ENCODE measurements around the gene COMMD8.
"Not testable (repeated sequence)": the region's sequence is repeated elsewhere in the genome, so short reads cannot be mapped to it uniquely, and the experiment has no call there.

The COMMD8 gene

DNA sequence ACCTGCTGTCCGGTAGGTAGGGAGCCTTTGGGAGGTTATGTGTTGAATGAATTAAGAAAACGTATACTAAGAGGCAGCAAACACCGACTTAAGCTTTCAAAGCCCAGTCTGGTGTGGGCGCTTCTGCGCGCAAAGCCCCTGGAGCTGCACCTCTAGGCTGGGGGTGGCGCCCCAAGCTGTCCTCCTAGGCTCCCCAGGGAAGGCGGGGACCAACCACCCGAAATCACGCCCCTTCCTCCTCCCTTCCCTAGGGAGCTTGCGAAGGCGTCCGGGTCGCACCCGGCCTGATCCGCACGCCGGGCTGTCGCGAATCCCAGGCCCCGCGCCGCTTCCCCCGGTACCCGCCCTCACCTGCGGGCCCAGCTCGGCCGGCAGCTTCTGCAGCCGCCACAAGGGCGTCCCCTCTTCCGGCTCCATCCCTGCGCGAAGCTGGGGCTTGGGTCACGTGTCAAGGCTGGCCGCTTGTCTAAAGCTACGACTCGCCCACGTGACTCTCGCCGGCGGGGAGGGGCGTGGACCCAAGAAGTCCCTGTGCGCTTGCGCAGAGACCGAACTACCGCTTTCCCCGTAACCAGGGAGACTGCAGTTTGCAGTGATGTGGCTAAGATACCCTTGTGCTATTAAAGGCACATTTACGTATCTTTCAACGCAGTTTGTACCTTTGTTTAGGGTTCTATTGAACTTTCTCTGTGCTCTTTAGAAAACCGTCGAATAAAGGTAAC is at the start of gene COMMD8:
Gene COMMD8, minus strand, starts transcription at position 468 of the 722 bp plus-strand sequence. Its CDS starts 51 bp downstream, at position 417.
- peak; percentile 98 for DNase-seq (ENCODE audit: low read depth, low spot score)

GRCh38 chr4:47510506-47511143 is 47.1 kb upstream of the COMMD8 start:
- DNase-seq (ENCODE audit: low read depth, low spot score), result no peak

DNA sequence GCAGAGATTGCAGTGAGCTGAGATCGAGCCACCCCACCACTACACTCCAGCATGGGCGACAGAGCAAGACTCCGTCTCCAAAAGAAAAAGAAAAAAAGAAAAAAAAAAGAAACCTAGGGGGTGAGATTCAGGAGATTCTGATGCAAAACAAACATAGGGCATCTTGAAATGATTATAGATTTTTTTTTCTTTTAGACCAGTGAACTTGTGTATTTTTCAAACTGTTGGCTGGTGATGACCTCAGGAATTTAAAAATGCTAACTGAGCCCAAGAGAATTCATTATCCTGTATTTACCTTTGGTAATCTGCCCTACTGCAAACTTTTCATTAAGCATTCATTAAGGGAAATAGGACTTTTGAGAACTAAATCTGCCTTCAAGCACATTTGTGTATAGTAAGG is 42.2 kb upstream of the COMMD8 start:
- DNase-seq (ENCODE audit: low read depth, low spot score), result no peak

GRCh38 chr4:47505147-47505546 is 41.6 kb upstream of the COMMD8 start:
- no peak for DNase-seq (ENCODE audit: low read depth, low spot score)

DNA sequence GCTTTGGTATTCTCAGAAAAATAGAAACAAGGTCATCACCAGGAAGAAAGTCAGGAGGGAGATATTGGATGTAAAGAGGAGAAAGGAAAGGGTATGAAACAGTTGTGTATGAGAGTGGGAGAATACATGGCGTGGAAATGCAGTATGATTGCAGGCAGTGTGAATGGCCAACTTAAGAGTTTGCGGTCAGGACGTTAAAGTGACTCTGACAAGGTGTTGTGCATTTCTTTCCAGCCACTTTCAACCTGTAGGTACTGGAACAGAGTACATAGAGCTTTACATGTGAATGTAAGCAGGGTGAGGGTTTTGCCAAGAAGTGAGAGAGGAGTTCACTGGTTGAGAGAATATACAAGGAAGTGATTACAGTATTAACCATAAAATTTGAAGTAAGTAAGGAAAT is 37.3 kb upstream of the COMMD8 start:
- DNase-seq (ENCODE audit: low read depth, low spot score), result no peak

DNA sequence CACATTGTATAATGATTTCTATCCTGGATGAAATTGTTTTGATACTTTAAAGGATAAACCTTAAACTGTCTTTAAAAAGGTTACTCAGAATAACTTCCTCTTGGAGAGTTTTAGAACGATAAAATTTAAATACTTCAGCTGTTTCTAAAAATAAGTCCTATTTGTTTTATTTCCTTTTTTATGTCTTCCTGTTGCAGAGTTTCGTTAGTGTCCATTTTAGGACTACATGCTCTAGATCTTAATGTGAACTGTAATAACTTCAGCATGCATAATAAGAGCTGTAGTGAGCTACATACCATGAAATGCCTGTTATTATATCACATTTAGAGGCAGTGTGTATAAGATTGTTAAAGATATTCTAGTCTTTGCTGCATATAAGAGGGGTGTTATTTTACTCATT is 36.2 kb upstream of the COMMD8 start:
- no peak for DNase-seq (ENCODE audit: low read depth, low spot score)

DNA sequence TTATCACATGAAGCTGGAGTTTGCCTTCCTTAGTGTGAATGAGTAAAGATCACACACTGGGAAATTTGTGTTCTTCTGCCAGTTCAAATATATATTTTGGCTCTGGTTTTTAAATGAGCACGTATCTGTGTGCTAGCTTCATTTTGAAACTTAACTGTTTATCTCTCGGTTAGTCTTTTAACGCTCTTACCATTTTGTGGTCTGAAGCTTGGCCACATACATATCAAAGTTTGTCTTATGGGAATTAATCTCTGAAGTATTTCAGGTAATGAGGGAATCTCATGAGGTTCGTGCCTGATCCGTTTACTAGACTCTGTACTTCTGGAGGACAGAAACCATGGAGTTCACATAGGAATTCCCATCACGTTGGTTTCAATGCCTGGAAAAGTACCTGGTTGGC is 35.4 kb upstream of the COMMD8 start:
- no peak for DNase-seq (ENCODE audit: low read depth, low spot score)

- no peak for DNase-seq (ENCODE audit: low read depth, low spot score)
Measured at GRCh38 chr4:47494124-47494430, 30.6 kb upstream of the COMMD8 start.

DNA sequence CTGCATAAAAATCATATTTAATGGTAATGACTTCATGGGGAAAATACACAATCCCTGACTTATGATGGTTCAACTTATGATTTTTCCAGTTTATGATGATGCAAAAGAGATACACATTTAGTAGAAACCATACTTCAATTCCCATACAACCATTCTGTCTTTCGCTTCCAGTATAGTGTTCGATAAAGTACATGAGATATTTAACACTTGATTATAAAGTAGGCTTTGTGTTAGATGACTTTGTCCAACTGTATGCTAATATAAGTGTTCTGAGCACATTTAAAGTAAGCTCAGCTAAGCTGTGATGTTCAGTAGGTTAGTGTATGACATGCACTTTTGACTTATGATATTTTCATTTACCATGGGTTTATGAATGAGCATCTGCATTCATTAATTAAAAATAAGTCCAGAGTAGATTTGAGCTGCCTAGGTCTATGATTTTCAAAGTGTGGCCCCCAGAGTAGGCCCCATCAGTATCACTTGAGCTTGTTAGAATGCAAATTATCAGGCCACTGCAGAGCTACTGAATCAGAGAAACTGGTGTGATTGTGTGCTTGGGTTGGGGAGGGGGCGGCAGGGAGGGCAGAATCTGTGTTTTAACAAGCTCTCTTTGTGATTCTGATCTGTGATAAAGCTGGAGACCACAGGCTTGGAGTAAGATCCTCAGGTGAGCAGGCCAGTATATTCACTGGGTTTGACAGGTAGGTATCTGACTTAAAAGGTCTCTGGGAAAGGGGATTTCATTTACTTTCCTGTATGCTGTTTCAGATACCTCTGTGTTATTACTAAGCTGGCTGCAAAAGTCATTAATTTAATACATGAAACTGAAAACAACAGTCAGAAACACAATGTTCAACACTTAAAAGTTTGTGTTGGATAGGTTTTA is 30.0 kb upstream of the COMMD8 start:
- no peak for DNase-seq (ENCODE audit: low read depth, low spot score)

- DNase-seq (ENCODE audit: low read depth, low spot score), result no peak
Measured at GRCh38 chr4:47490550-47490949, 27.0 kb upstream of the COMMD8 start.

DNA sequence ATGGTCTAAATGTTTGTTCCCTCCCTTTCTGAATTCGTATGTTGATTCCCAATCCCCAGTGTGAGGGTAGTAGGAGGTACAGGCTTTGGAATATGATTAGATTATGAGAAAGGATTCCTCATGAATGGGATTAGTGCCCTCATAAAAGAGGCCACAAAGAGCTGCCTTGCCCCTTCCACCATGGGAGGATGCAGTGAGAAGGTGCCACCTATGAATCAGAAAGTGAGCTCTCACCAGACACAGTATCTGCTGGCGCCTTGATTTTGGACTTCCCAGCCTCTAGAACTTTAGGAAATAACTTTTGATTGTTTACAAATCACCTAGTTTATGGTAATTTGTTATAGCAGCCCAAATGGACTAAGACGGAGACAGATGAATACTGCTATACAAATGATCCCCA is 25.2 kb upstream of the COMMD8 start:
- DNase-seq (ENCODE audit: low read depth, low spot score), result no peak

DNA sequence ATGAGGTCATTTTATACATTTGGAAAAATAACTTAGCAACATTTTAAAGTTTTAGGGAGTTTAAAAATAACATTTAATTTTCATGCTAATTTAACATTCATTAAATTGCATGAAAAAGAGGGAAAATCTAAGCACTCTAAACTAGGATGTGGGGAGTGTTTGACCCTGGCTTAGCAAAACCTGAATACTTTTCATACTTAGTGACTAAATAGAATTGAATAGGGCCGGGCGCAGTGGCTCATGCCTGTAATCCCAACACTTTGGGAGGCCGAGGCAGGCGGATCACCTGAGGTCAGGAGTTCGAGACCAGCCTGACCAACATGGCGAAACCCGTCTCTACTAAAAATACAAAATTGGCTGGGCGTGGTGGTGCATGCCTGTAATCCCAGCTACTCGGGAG is 23.2 kb upstream of the COMMD8 start:
- DNase-seq (ENCODE audit: low read depth, low spot score), result not testable (repeated sequence)

DNA sequence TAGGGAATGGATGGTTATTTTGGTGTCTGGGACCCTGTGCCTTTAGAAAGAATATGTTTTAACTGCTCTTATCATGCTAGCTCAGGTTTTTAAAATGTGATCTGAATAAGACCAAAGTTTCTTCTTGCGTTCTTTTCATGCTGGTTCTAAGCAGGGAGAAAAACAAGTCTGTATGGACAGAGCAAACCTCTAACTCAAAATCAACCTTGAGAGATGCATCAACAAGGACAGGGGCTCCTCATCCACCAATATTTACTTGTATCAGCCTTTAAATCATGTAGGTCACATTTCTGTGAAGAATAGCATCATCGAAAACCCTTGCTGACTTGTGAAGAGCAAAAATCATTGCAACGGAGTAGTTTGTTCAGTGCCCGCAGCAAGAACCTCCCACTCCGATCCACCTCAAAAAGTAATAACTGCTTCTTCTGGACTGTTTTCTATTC is 22.8 kb upstream of the COMMD8 start:
- DNase-seq (ENCODE audit: low read depth, low spot score), result no peak

DNA sequence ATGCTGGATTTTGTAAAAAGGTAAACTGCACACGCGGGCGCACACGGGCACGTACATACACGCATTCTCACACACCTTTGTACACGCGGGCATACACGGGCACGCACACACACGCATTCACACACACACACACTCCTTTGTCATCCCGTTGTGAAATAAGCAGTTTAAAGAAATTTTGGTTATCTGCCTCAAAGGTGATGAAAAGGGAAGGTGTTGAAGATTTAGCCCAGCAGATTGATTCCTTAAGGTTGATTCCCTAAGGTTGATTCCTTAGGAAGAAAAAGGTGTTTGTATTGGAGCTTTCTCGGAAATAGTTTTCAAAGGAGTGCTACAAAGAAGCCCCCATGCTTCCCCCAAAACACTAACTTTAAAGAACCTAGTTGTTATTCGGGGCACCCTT is 22.3 kb upstream of the COMMD8 start:
- DNase-seq (ENCODE audit: low read depth, low spot score), result no peak

DNA sequence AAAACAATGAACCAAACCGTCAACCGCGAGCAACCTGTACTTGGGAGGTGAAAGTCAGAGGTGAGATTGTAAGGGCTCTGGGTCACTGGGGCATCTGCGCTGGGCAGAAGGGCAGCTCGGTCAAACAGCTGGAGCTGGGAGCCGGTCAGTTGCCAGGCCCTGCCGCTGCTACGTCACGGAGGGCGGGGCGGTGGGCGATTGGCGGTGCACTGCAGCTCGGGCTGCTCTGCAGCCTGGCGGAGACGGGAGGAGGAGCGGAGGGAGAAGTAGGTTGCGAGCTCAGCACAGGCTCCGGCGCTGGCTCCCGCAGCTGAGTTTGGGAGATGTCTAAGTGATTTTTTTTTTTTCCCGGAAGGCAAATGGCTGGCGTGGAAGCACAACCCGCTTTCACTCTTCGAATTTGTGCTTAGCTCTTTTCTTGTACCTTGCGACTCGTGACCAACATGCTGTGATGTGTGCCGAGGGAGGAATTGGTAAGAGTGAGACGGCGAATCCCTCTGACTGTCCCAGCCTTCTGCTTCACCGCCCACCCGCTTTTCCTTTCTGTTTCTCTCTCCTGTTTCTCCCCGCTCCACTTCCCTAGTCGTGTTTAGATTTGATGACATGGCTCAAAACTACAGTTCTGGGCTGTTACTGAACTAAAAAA is 21.7 kb upstream of the COMMD8 start, which contains the start of gene ATP10D:
Gene ATP10D, plus strand, starts transcription at position 229 of the 646 bp plus-strand sequence. CDS start 27,266 bp downstream, outside the sequence.
- peak; percentile 95 for DNase-seq (ENCODE audit: low read depth, low spot score)

DNA sequence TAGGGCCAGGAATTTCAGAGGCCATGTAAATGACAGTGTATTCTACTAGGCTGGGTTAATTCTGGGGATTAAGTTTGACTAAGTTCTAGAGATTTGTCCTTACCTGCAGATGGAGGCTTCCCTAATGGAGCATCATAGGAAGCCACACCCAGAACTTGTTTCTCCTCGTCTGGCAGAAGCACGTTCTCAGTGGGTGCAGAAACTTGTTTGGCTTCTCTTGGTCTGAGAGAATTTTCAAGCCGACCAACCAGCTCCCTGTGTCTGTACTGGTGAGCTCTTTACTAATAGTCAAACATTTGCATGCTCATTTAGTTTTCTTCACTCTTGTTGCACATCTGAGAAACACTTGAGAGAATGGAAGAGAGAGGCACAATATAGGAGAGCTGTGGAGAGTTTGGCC is 20.7 kb upstream of the COMMD8 start:
- no peak for DNase-seq (ENCODE audit: low read depth, low spot score)

DNA sequence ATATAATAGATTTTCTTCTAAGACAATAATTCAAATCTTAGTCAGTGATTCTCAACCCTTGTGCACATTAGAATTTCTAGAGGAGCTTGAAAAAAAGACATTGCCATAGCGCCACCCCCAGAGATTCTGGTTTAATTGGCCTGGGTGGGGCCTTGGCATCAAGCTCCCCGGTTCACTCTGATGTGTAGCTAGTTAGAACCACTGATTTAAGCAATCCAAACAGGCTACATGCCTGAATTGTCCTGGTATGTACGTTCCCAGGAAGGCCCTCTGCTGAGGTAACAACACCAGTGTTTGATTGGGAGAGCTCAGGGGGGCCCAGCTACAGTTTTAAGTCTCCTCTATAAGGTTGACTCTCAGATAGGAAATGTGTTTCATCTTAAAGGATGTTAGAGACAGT is 20.2 kb upstream of the COMMD8 start:
- no peak for DNase-seq (ENCODE audit: low read depth, low spot score)

- no peak for DNase-seq (ENCODE audit: low read depth, low spot score)
Measured at GRCh38 chr4:47482326-47482725, 18.8 kb upstream of the COMMD8 start.

GRCh38 chr4:47478804-47479203 is 15.3 kb upstream of the COMMD8 start:
- peak; percentile 66 for DNase-seq (ENCODE audit: low read depth, low spot score)

GRCh38 chr4:47475411-47475810 is 11.9 kb upstream of the COMMD8 start:
- DNase-seq (ENCODE audit: low read depth, low spot score), result no peak

DNA sequence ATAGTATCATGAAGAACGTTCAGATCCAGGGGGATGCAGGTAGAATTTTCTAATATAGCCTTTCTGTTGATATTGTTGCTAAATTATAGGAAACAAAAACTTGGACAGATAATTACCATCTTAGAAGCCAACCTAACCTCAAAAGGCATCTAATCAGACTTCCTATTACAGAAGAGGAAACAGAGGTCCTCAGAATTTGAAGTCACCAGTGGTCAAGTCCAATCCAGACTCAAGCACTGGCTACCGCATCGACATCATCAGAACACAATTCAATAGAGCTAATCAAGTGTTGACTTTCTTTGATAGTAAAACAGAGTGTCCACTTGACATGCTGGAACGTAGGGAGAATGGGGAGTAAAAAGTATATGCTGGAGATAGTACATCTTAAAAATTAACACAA is 11.3 kb upstream of the COMMD8 start:
- DNase-seq (ENCODE audit: low read depth, low spot score), result no peak

Measured in ELF-1 (cell line).